CD8-positive, alpha-beta memory T cell (primary cell): ENCODE measurements around the gene FYB1. TPM values are rescaled to one million over a fixed set of nuclear protein-coding genes. Genes with fewer than 3 reads are reported as not detected.

ENCODE experiments used
- CTCF ChIA-PET: fragments of 350-600 bp; sonication (Branson Sonifier 250); formaldehyde crosslinking; loops from one replicate; lab custom pipeline; 2021; ENCODE audit warnings: antibody characterized with exemption; lab: Charles Lee
- POLR2A ChIA-PET: fragments of 350-600 bp; sonication (Branson Sonifier 250); formaldehyde crosslinking; loops from one replicate; lab custom pipeline; 2021; ENCODE audit warnings: antibody characterized with exemption; lab: Charles Lee
- DNase-seq, 5 donors: peaks; one replicate each; pipeline versions ENCODE4 v3.0.0 to v3.0.0-alpha.2; 2020 to 2022; ENCODE audit warnings: mixed read lengths in 1 of 5
- H3K27ac ChIP-seq: one replicate; pipeline ENCODE4 v1.7.0; 2013; ENCODE audit warnings: low read depth, mild to moderate bottlenecking, low read length, moderate library complexity
- H3K27me3 ChIP-seq: 2 replicates; pipeline ENCODE4 v1.7.0; 2013; ENCODE audit warnings: low read length, mild to moderate bottlenecking; ENCODE audit not compliant: insufficient read depth, poor library complexity, severe bottlenecking
- H3K36me3 ChIP-seq: 2 replicates; pipeline ENCODE4 v1.7.0; 2013; ENCODE audit warnings: mild to moderate bottlenecking, low read length, moderate library complexity; ENCODE audit not compliant: insufficient read depth
- H3K4me1 ChIP-seq: 2 replicates; pipeline ENCODE4 v1.7.0; 2013; ENCODE audit warnings: mild to moderate bottlenecking, low read length, moderate library complexity; ENCODE audit not compliant: insufficient read depth
- H3K4me3 ChIP-seq: 2 replicates; pipeline ENCODE4 v1.7.0; 2013; ENCODE audit warnings: mild to moderate bottlenecking, low read length
- H3K9me3 ChIP-seq: 2 replicates; pipeline ENCODE4 v1.7.0; 2013; ENCODE audit warnings: mild to moderate bottlenecking, low read length
- H3K27ac Mint-ChIP-seq, 8 donors: one replicate each; pipeline ENCODE4 v1.8.0; 2020 to 2021; ENCODE audit warnings: mixed read lengths in 8 of 8, mild to moderate bottlenecking in 6 of 8, inconsistent platforms in 3 of 8, moderate library complexity in 3 of 8
- H3K27me3 Mint-ChIP-seq, 2 donors: one replicate each; pipeline ENCODE4 v1.8.0; 2020 to 2021; ENCODE audit warnings: mixed read lengths in 2 of 2, mild to moderate bottlenecking in 1 of 2, moderate library complexity in 1 of 2
- H3K36me3 Mint-ChIP-seq, 3 donors: one replicate each; pipeline ENCODE4 v1.8.0; 2020 to 2021; ENCODE audit warnings: mixed read lengths in 3 of 3, inconsistent platforms in 1 of 3, mild to moderate bottlenecking in 1 of 3
- H3K4me1 Mint-ChIP-seq, 3 donors: one replicate each; pipeline ENCODE4 v1.8.0; 2020 to 2021; ENCODE audit warnings: mixed read lengths in 3 of 3, inconsistent platforms in 1 of 3, mild to moderate bottlenecking in 1 of 3
- H3K4me3 Mint-ChIP-seq, 7 donors: one replicate each; pipeline ENCODE4 v1.8.0; 2020 to 2021; ENCODE audit warnings: mixed read lengths in 7 of 7, mild to moderate bottlenecking in 6 of 7, moderate library complexity in 4 of 7, inconsistent platforms in 2 of 7
- H3K9me3 Mint-ChIP-seq, 5 donors: one replicate each; pipeline ENCODE4 v1.8.0; 2020 to 2022; ENCODE audit warnings: mixed read lengths in 5 of 5, mild to moderate bottlenecking in 3 of 5, moderate library complexity in 2 of 5, inconsistent platforms in 1 of 5
- polyA plus RNA-seq: library from polyadenylated mRNA; unstranded; fragments of 300-500 nt; fragmentation: Illumina TruSeq; gene quantifications from one replicate; pipeline ENCODE4 v1.2.3, GENCODE V29; 2021
- total RNA-seq, 2 experiments: library from RNA; stranded (reverse); gene quantifications; one replicate each; pipeline ENCODE4 v1.2.3, GENCODE V29; 2021

FYB1 gene
- total and polyA plus RNA-seq, 3 experiments from 2014 or later, result 75.9 to 282 (median 84.2) TPM

GRCh38 chr5:39256477-39257235, 37.3 kb upstream of the FYB1 start:
- POLR2A ChIA-PET, result no interaction called here
- DNase-seq, result peak in 1 of 5 donors; percentile 21

GRCh38 chr5:39255406-39255805, 36.0 kb upstream of the FYB1 start:
- H3K36me3 Mint-ChIP-seq, result peaks cover 3 to 8% (median 5%) of the 10 kb centered on the region in 3 donors
- no peak for DNase-seq
- CTCF ChIA-PET, result interaction anchor here (0.9 kb wide), 1 partner anchor 17 kb away, joined by 4 read pairs; no protein-coding TSS in a partner anchor
- H3K36me3 ChIP-seq, result no peaks in the 10 kb centered on the region
- no peaks in the 10 kb centered on the region for H3K9me3 ChIP-seq
- H3K4me3 Mint-ChIP-seq, result peak overlapping the region in 1 of 7 donors; percentile 1
- H3K27me3 ChIP-seq, result no peaks in the 10 kb centered on the region
- no peak overlapping the region for H3K4me3 ChIP-seq
- H3K9me3 Mint-ChIP-seq, result no peaks in the 10 kb centered on the region
- POLR2A ChIA-PET, result no interaction called here
- H3K4me1 ChIP-seq, result peaks cover 10% of the 10 kb centered on the region
- H3K27ac ChIP-seq, result no peak overlapping the region
- peaks cover 0 to 2% of the 10 kb centered on the region in 2 donors for H3K27me3 Mint-ChIP-seq
- H3K27ac Mint-ChIP-seq, result peak overlapping the region in 3 of 8 donors; percentile 61 to 89 (median 68)
- H3K4me1 Mint-ChIP-seq, result peaks cover 45 to 69% (median 51%) of the 10 kb centered on the region in 3 donors

More at GRCh38 chr5:39256477-39257235, 37.3 kb upstream of the FYB1 start:
- H3K4me3 ChIP-seq, result peak overlapping the region; percentile 3
- no peaks in the 10 kb centered on the region for H3K36me3 ChIP-seq
- peak overlapping the region; percentile 35 to 77 (median 65) for H3K4me3 Mint-ChIP-seq
- CTCF ChIA-PET, result interaction anchor here (1.1 to 1.2 kb wide), 2 partner anchors 9 to 39 kb away, joined by 3 to 4 read pairs; no protein-coding TSS in a partner anchor
- H3K36me3 Mint-ChIP-seq, result peaks cover 0 to 2% (median 0%) of the 10 kb centered on the region in 3 donors
- peaks cover 0 to 2% of the 10 kb centered on the region in 2 donors for H3K27me3 Mint-ChIP-seq
- no peaks in the 10 kb centered on the region for H3K9me3 Mint-ChIP-seq
- peaks cover 10% of the 10 kb centered on the region for H3K4me1 ChIP-seq
- peak overlapping the region in 5 of 8 donors; percentile 27 to 95 (median 49) for H3K27ac Mint-ChIP-seq
- H3K27me3 ChIP-seq, result no peaks in the 10 kb centered on the region
- peaks cover 50 to 71% (median 51%) of the 10 kb centered on the region in 3 donors for H3K4me1 Mint-ChIP-seq
- H3K27ac ChIP-seq, result no peak overlapping the region
- H3K9me3 ChIP-seq, result no peaks in the 10 kb centered on the region

GRCh38 chr5:39254671-39255070, 35.3 kb upstream of the FYB1 start:
- POLR2A ChIA-PET, result no interaction called here
- H3K27me3 Mint-ChIP-seq, result no peaks in the 10 kb centered on the region

GRCh38 chr5:39253196-39253595, 33.8 kb upstream of the FYB1 start:
- H3K4me1 Mint-ChIP-seq, result peaks cover 35 to 56% (median 36%) of the 10 kb centered on the region in 3 donors
- H3K9me3 Mint-ChIP-seq, result no peaks in the 10 kb centered on the region
- DNase-seq, result no peak
- no peak overlapping the region for H3K27ac ChIP-seq
- POLR2A ChIA-PET, result no interaction called here
- H3K27me3 ChIP-seq, result no peaks in the 10 kb centered on the region
- no peak overlapping the region for H3K4me3 Mint-ChIP-seq
- H3K9me3 ChIP-seq, result no peaks in the 10 kb centered on the region
- peaks cover 15 to 20% (median 19%) of the 10 kb centered on the region in 3 donors for H3K36me3 Mint-ChIP-seq
- no peak overlapping the region for H3K4me3 ChIP-seq
- H3K4me1 ChIP-seq, result peaks cover 10% of the 10 kb centered on the region
- no peaks in the 10 kb centered on the region for H3K36me3 ChIP-seq
- CTCF ChIA-PET, result no interaction called here
- no peak overlapping the region for H3K27ac Mint-ChIP-seq
- H3K27me3 Mint-ChIP-seq, result no peaks in the 10 kb centered on the region

More at GRCh38 chr5:39254671-39255070, 35.3 kb upstream of the FYB1 start:
- CTCF ChIA-PET, result interaction anchor here (0.9 kb wide), 1 partner anchor 18 kb away, joined by 4 read pairs; no protein-coding TSS in a partner anchor
- H3K4me3 Mint-ChIP-seq, result peak overlapping the region in 2 of 7 donors; percentile 34 to 48
- H3K9me3 Mint-ChIP-seq, result no peaks in the 10 kb centered on the region
- Histone ChIP-seq H3K4me1 (peaks cover 10% of the 10 kb centered on the region), H3K27ac (no peak overlapping the region), H3K36me3 (no peaks in the 10 kb centered on the region), H3K4me3 (no peak overlapping the region), H3K9me3 (no peaks in the 10 kb centered on the region), H3K27me3 (no peaks in the 10 kb centered on the region)
- peaks cover 9 to 15% (median 12%) of the 10 kb centered on the region in 3 donors for H3K36me3 Mint-ChIP-seq
- H3K27ac Mint-ChIP-seq, result peak overlapping the region in 6 of 8 donors; percentile 2 to 75 (median 12)
- H3K4me1 Mint-ChIP-seq, result peaks cover 40 to 67% (median 47%) of the 10 kb centered on the region in 3 donors
- DNase-seq, result no peak

- Histone ChIP-seq H3K27me3 (no peaks in the 10 kb centered on the region), H3K9me3 (no peaks in the 10 kb centered on the region), H3K4me3 (no peak overlapping the region), H3K4me1 (no peaks in the 10 kb centered on the region), H3K36me3 (no peaks in the 10 kb centered on the region), H3K27ac (no peak overlapping the region)
- peaks cover 4 to 34% (median 13%) of the 10 kb centered on the region in 3 donors for H3K4me1 Mint-ChIP-seq
- no peaks in the 10 kb centered on the region for H3K9me3 Mint-ChIP-seq
- DNase-seq, result no peak
- no peak overlapping the region for H3K4me3 Mint-ChIP-seq
- no peaks in the 10 kb centered on the region for H3K27me3 Mint-ChIP-seq
- ChIA-PET POLR2A (no interaction called here), CTCF (no interaction called here)
- H3K27ac Mint-ChIP-seq, result peak overlapping the region in 2 of 8 donors; percentile 24 to 74
- peaks cover 17 to 27% (median 22%) of the 10 kb centered on the region in 3 donors for H3K36me3 Mint-ChIP-seq
Observed at GRCh38 chr5:39249564-39250274, 30.4 kb upstream of the FYB1 start.

- Histone ChIP-seq H3K36me3 (no peaks in the 10 kb centered on the region), H3K4me3 (no peak overlapping the region), H3K9me3 (no peaks in the 10 kb centered on the region), H3K27me3 (no peaks in the 10 kb centered on the region), H3K4me1 (no peaks in the 10 kb centered on the region), H3K27ac (no peak overlapping the region)
- ChIA-PET CTCF (interaction anchor here (1.2 kb wide), 1 partner anchor 31 kb away, joined by 6 read pairs; no protein-coding TSS in a partner anchor), POLR2A (no interaction called here)
- H3K36me3 Mint-ChIP-seq, result peaks cover 18 to 33% (median 22%) of the 10 kb centered on the region in 3 donors
- H3K4me1 Mint-ChIP-seq, result peaks cover 0 to 31% (median 9%) of the 10 kb centered on the region in 3 donors
- no peak overlapping the region for H3K4me3 Mint-ChIP-seq
- no peaks in the 10 kb centered on the region for H3K27me3 Mint-ChIP-seq
- peaks cover 0 to 2% (median 0%) of the 10 kb centered on the region in 5 donors for H3K9me3 Mint-ChIP-seq
- H3K27ac Mint-ChIP-seq, result no peak overlapping the region
- DNase-seq, result no peak
Observed at GRCh38 chr5:39249069-39249468, 29.7 kb upstream of the FYB1 start.

GRCh38 chr5:39240750-39241149, 21.4 kb upstream of the FYB1 start:
- no peaks in the 10 kb centered on the region for H3K9me3 ChIP-seq
- CTCF ChIA-PET, result interaction anchor here (1.4 kb wide), 1 partner anchor 23 kb away, joined by 9 read pairs; no protein-coding TSS in a partner anchor
- Mint-ChIP-seq H3K27ac (peak overlapping the region in 2 of 8 donors; percentile 64 to 70), H3K4me1 (peaks cover 20 to 44% (median 31%) of the 10 kb centered on the region in 3 donors), H3K9me3 (peaks cover 0 to 21% (median 13%) of the 10 kb centered on the region in 5 donors), H3K36me3 (peaks cover 1 to 37% (median 7%) of the 10 kb centered on the region in 3 donors), H3K27me3 (no peaks in the 10 kb centered on the region), H3K4me3 (no peak overlapping the region)
- no peaks in the 10 kb centered on the region for H3K36me3 ChIP-seq
- POLR2A ChIA-PET, result no interaction called here
- H3K4me3 ChIP-seq, result no peak overlapping the region
- H3K27ac ChIP-seq, result no peak overlapping the region
- DNase-seq, result no peak
- H3K27me3 ChIP-seq, result no peaks in the 10 kb centered on the region
- peaks cover 8% of the 10 kb centered on the region for H3K4me1 ChIP-seq
